Stromal cell of bone marrow (primary cell): Measurements from ENCODE around the gene MPV17L2.

ENCODE experiments used
- DNase-seq: peaks from one replicate; pipeline ENCODE4 v3.0.0-alpha.2; 2012; ENCODE audit warnings: low read depth

Gene MPV17L2

DNA sequence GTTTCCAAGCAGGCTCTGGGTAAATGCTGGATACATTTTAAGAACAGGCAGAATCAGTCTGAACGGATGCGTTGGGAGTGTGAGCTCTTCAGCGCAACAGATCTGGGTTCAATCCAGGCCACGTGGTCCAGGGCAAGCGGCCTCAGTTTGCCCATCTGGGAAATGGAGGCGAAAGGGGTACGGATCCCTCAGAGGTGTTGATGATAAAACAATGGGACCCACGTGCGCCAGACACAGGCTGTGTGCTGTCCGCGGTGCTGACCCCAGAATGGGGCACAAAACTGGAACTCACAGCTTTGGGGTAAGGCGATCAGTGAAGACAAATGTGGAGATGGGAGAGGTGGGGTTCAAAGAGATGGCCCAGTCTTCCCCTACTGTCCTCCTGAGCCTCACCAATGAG lies 46.3 kb downstream of the MPV17L2 start:
- DNase-seq: no peak

GRCh38 chr19:18245297-18245696 lies 52.3 kb downstream of the MPV17L2 start:
- DNase-seq: no peak
